ENCODE measurements around the gene ATP8A2. TPM values are rescaled to one million over a fixed set of nuclear protein-coding genes. Genes with fewer than 3 reads are reported as not detected.

ATP8A2 gene
- total RNA-seq, 1 donor from 2014 or later = 4.2 TPM

DNA sequence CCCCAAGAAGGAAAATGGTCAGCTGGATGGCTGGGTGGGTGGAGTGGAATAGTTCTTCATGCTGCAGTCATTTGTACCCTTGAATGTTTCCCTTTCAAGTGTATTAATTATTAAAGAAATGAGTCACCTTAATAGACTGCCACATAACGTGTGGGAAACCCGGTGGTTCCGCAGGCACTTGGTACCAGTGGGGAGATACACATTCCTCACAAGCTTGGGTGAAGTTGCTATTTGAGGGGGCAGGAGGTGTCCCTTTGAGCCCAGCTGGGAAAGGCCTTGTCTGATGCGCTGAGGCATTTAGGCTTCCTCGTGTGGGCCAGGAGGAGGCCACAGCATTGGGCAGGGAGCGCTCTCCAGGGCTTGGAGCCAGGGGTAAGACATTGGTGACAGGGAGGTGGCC is 57.7 kb downstream of the ATP8A2 start:
- H3K79me2 ChIP-seq (ENCODE audit: low read depth) = no peaks in the 10 kb centered on the region
- no peak overlapping the region for H2AFZ ChIP-seq (replicated peaks)
- Mint-ChIP-seq H3K36me3 (no peaks in the 10 kb centered on the region), H3K9me3 (peaks cover 22% of the 10 kb centered on the region), H3K27me3 (ENCODE audit: insufficient read depth, low read depth) (peaks cover 5% of the 10 kb centered on the region), H3K27ac (no peak overlapping the region), H3K4me1 (no peaks in the 10 kb centered on the region), H3K4me3 (no peak overlapping the region)
- H3K27me3 ChIP-seq = no peaks in the 10 kb centered on the region
- no peak overlapping the region for H3K4me3 ChIP-seq
- TF ChIP-seq EZH2 (IDR thresholded peaks at IDR 0.05) (no peak), EZH2phosphoT487 (IDR thresholded peaks at IDR 0.05) (no peak), CTCF (IDR thresholded peaks at IDR 0.05) (no peak)
- H3K9me3 ChIP-seq (ENCODE audit: low read depth) = no peaks in the 10 kb centered on the region
- H3K27ac ChIP-seq = no peak overlapping the region
- no peaks in the 10 kb centered on the region for H3K36me3 ChIP-seq
- no peak overlapping the region for H3K9ac ChIP-seq
- no peaks in the 10 kb centered on the region for H4K20me1 ChIP-seq (ENCODE audit: low read depth)
- no peak for DNase-seq (ENCODE audit: low spot score)
- H3F3A ChIP-seq (ENCODE audit: low read depth) = no peaks in the 10 kb centered on the region
- no peak overlapping the region for H3K4me2 ChIP-seq
- no peaks in the 10 kb centered on the region for H3K4me1 ChIP-seq

GRCh38 chr13:25432691-25433090 is 60.9 kb downstream of the ATP8A2 start:
- Histone ChIP-seq H3K4me1 (no peaks in the 10 kb centered on the region), H3K9ac (no peak overlapping the region), H3K79me2 (ENCODE audit: low read depth) (no peaks in the 10 kb centered on the region), H4K20me1 (ENCODE audit: low read depth) (no peaks in the 10 kb centered on the region), H3K27me3 (no peaks in the 10 kb centered on the region), H3K4me2 (no peak overlapping the region), H2AFZ (replicated peaks) (no peak overlapping the region), H3F3A (ENCODE audit: low read depth) (no peaks in the 10 kb centered on the region), H3K4me3 (no peak overlapping the region), H3K36me3 (no peaks in the 10 kb centered on the region), H3K27ac (no peak overlapping the region), H3K9me3 (ENCODE audit: low read depth) (no peaks in the 10 kb centered on the region)
- H3K27ac Mint-ChIP-seq = no peak overlapping the region
- no peak for TF ChIP-seq EZH2 (IDR thresholded peaks at IDR 0.05)
- no peak for TF ChIP-seq CTCF (IDR thresholded peaks at IDR 0.05)
- TF ChIP-seq EZH2phosphoT487 (IDR thresholded peaks at IDR 0.05) = no peak
- H3K27me3 Mint-ChIP-seq (ENCODE audit: insufficient read depth, low read depth) = peaks cover 2% of the 10 kb centered on the region
- DNase-seq (ENCODE audit: low spot score) = no peak
- H3K4me3 Mint-ChIP-seq = no peak overlapping the region
- peaks cover 7% of the 10 kb centered on the region for H3K9me3 Mint-ChIP-seq
- no peaks in the 10 kb centered on the region for H3K36me3 Mint-ChIP-seq
- H3K4me1 Mint-ChIP-seq = no peaks in the 10 kb centered on the region

- no peaks in the 10 kb centered on the region for H3K79me2 ChIP-seq (ENCODE audit: low read depth)
- H3K4me1 ChIP-seq = no peaks in the 10 kb centered on the region
- Mint-ChIP-seq H3K27me3 (ENCODE audit: insufficient read depth, low read depth) (no peaks in the 10 kb centered on the region), H3K9me3 (no peaks in the 10 kb centered on the region), H3K27ac (no peak overlapping the region), H3K4me1 (no peaks in the 10 kb centered on the region), H3K4me3 (no peak overlapping the region), H3K36me3 (no peaks in the 10 kb centered on the region)
- H4K20me1 ChIP-seq (ENCODE audit: low read depth) = no peaks in the 10 kb centered on the region
- H3K9me3 ChIP-seq (ENCODE audit: low read depth) = no peaks in the 10 kb centered on the region
- DNase-seq (ENCODE audit: low spot score) = no peak
- no peak overlapping the region for H3K4me2 ChIP-seq
- no peak overlapping the region for H3K4me3 ChIP-seq
- H3K9ac ChIP-seq = no peak overlapping the region
- H3K27ac ChIP-seq = no peak overlapping the region
- H3K36me3 ChIP-seq = no peaks in the 10 kb centered on the region
- no peaks in the 10 kb centered on the region for H3F3A ChIP-seq (ENCODE audit: low read depth)
- no peak for TF ChIP-seq EZH2phosphoT487 (IDR thresholded peaks at IDR 0.05)
- TF ChIP-seq CTCF (IDR thresholded peaks at IDR 0.05) = no peak
- TF ChIP-seq EZH2 (IDR thresholded peaks at IDR 0.05) = no peak
- H3K27me3 ChIP-seq = no peaks in the 10 kb centered on the region
- H2AFZ ChIP-seq (replicated peaks) = no peak overlapping the region
These were observed 68.3 kb downstream of the ATP8A2 start for GRCh38 chr13:25440061-25440460.

Data from neural progenitor cell (in vitro differentiated cells).